WTC11 (cell line): ENCODE data around the gene ANTXR2. TPM values are rescaled to one million over a fixed set of nuclear protein-coding genes. Genes with fewer than 3 reads are reported as not detected.
A peak's percentile ranks its signal among the peaks of the same experiment; 100 is the strongest.

Experiments used
- ATAC-seq: fragments of 200-7000 bp; cut with Tn5 transposase; 2 replicates; pipeline ENCODE4 v1.10.0; 2021; ENCODE audit warnings: mild to moderate bottlenecking, moderate library complexity
- CTCF ChIA-PET: fragments of 300-600 bp; sonication (Branson Sonifier 250); formaldehyde crosslinking; loops from one replicate; lab custom pipeline; 2021; ENCODE audit warnings: antibody characterized with exemption; lab: Charles Lee
- POLR2A ChIA-PET: fragments of 350-600 bp; sonication (Branson Sonifier 250); formaldehyde crosslinking; loops from one replicate; lab custom pipeline; 2021; ENCODE audit warnings: antibody characterized with exemption; lab: Charles Lee
- DNase-seq: peaks from one replicate; pipeline ENCODE4 v3.0.0; 2021; ENCODE audit warnings: low spot score
- H3K27ac Mint-ChIP-seq: 2 replicates; pipeline ENCODE4 v1.8.0; 2021; ENCODE audit warnings: mixed read lengths
- H3K27me3 Mint-ChIP-seq: 2 replicates; pipeline ENCODE4 v1.8.0; 2021; ENCODE audit warnings: low read depth, mild to moderate bottlenecking, moderate library complexity, mixed read lengths
- H3K36me3 Mint-ChIP-seq: 2 replicates; pipeline ENCODE4 v1.8.0; 2021; ENCODE audit warnings: mixed read lengths
- H3K4me1 Mint-ChIP-seq: 2 replicates; pipeline ENCODE4 v1.8.0; 2022; ENCODE audit warnings: mixed read lengths
- H3K4me3 Mint-ChIP-seq: 2 replicates; pipeline ENCODE4 v1.8.0; 2021; ENCODE audit warnings: mild to moderate bottlenecking, moderate library complexity, mixed read lengths
- H3K9me3 Mint-ChIP-seq: 2 replicates; pipeline ENCODE4 v1.8.0; 2021; ENCODE audit warnings: mixed read lengths
- E2F1 ChIP-seq: sonication (generic); formaldehyde crosslinking; IDR thresholded peaks from 2 replicates; pipeline ENCODE4 v1.8.0; 2022; ENCODE audit warnings: mild to moderate bottlenecking, missing genetic modification reagents
- ELF4 ChIP-seq: sonication (generic); formaldehyde crosslinking; IDR thresholded peaks from 2 replicates; pipeline ENCODE4 v1.8.1; 2022; ENCODE audit warnings: low read depth, mild to moderate bottlenecking, moderate library complexity, missing genetic modification reagents
- ETV6 ChIP-seq: sonication (generic); formaldehyde crosslinking; IDR thresholded peaks from 2 replicates; pipeline ENCODE4 v1.8.1; 2022; ENCODE audit warnings: mild to moderate bottlenecking, missing genetic modification reagents
- HMGA2 ChIP-seq: fragments of 250-450 bp; sonication (Bioruptor Pico); IDR thresholded peaks from 2 replicates; pipeline ENCODE4 v1.4.0; 2021; ENCODE audit warnings: mild to moderate bottlenecking, moderate library complexity
- IRF2 ChIP-seq: sonication (generic); formaldehyde crosslinking; IDR thresholded peaks from 2 replicates; pipeline ENCODE4 v1.8.0; 2022; ENCODE audit warnings: low read depth, missing genetic modification reagents, borderline replicate concordance
- JUN ChIP-seq: sonication (generic); formaldehyde crosslinking; IDR thresholded peaks from 2 replicates; pipeline ENCODE4 v1.8.0; 2023; ENCODE audit warnings: mild to moderate bottlenecking, missing genetic modification reagents
- MLX ChIP-seq: sonication (generic); formaldehyde crosslinking; IDR thresholded peaks from 2 replicates; pipeline ENCODE4 v1.8.1; 2023; ENCODE audit warnings: mild to moderate bottlenecking, missing genetic modification reagents, moderate library complexity
- MXD4 ChIP-seq: fragments of 250-450 bp; sonication (Bioruptor Pico); IDR thresholded peaks from 2 replicates; pipeline ENCODE4 v1.8.0; 2021; ENCODE audit warnings: mild to moderate bottlenecking, moderate library complexity, borderline replicate concordance
- NFYB ChIP-seq: sonication (generic); formaldehyde crosslinking; conservative IDR thresholded peaks from 2 replicates; pipeline ENCODE4 v1.8.0; 2022; ENCODE audit warnings: low read depth, missing genetic modification reagents
- NR3C1 ChIP-seq: sonication (generic); formaldehyde crosslinking; conservative IDR thresholded peaks from 2 replicates; pipeline ENCODE4 v1.8.1; 2023; ENCODE audit warnings: low read depth, mild to moderate bottlenecking, missing genetic modification reagents
- PREB ChIP-seq: sonication (generic); formaldehyde crosslinking; IDR thresholded peaks from 2 replicates; pipeline ENCODE4 v1.8.1; 2022; ENCODE audit warnings: mild to moderate bottlenecking, missing genetic modification reagents, moderate library complexity, borderline replicate concordance
- PRRX2 ChIP-seq: fragments of 250-450 bp; sonication (Bioruptor Pico); IDR thresholded peaks from 2 replicates; pipeline ENCODE4 v1.8.0; 2021; ENCODE audit warnings: mild to moderate bottlenecking
- SOX15 ChIP-seq: fragments of 250-450 bp; sonication (Bioruptor Pico); IDR thresholded peaks from 2 replicates; pipeline ENCODE4 v1.9.0; 2021; ENCODE audit warnings: mild to moderate bottlenecking
- TEAD4 ChIP-seq: sonication (generic); formaldehyde crosslinking; IDR thresholded peaks from 2 replicates; pipeline ENCODE4 v1.8.0; 2022; ENCODE audit warnings: mild to moderate bottlenecking, missing genetic modification reagents
- USF1 ChIP-seq: sonication (generic); formaldehyde crosslinking; IDR thresholded peaks from 2 replicates; pipeline ENCODE4 v1.8.0; 2022; ENCODE audit warnings: mild to moderate bottlenecking, missing genetic modification reagents
- ZNF138 ChIP-seq: sonication (generic); formaldehyde crosslinking; conservative IDR thresholded peaks from 2 replicates; pipeline ENCODE4 v1.8.1; 2022; ENCODE audit warnings: mild to moderate bottlenecking, moderate library complexity, missing genetic modification reagents
- ZNF232 ChIP-seq: sonication (generic); formaldehyde crosslinking; IDR thresholded peaks from 2 replicates; pipeline ENCODE4 v1.8.0; 2022; ENCODE audit warnings: mild to moderate bottlenecking, missing genetic modification reagents
- ZNF281 ChIP-seq: sonication (generic); formaldehyde crosslinking; IDR thresholded peaks from 2 replicates; pipeline ENCODE4 v1.8.0; 2023; ENCODE audit warnings: mild to moderate bottlenecking, missing genetic modification reagents
- total RNA-seq: library from RNA; stranded (reverse); gene quantifications from 3 replicates; pipeline ENCODE4 v1.2.3, GENCODE V29; 2021
- TF ChIP-seq, protein P1 (sequence below): sonication (generic); formaldehyde crosslinking; IDR thresholded peaks from 2 replicates; pipeline ENCODE4 v1.8.1; 2022; ENCODE audit warnings: low read depth, mild to moderate bottlenecking, moderate library complexity, missing genetic modification reagents, borderline replicate concordance
- TF ChIP-seq, protein P2 (sequence below): sonication (generic); formaldehyde crosslinking; IDR thresholded peaks from 2 replicates; pipeline ENCODE4 v1.8.0; 2023; ENCODE audit warnings: missing genetic modification reagents, mild to moderate bottlenecking, borderline replicate concordance
- TF ChIP-seq, protein P3 (sequence below): sonication (generic); formaldehyde crosslinking; IDR thresholded peaks from 2 replicates; pipeline ENCODE4 v1.8.1; 2023; ENCODE audit warnings: mild to moderate bottlenecking, missing genetic modification reagents

Gene ANTXR2
- total RNA-seq, 1 experiment from 2014 or later = 9.9 TPM

DNA sequence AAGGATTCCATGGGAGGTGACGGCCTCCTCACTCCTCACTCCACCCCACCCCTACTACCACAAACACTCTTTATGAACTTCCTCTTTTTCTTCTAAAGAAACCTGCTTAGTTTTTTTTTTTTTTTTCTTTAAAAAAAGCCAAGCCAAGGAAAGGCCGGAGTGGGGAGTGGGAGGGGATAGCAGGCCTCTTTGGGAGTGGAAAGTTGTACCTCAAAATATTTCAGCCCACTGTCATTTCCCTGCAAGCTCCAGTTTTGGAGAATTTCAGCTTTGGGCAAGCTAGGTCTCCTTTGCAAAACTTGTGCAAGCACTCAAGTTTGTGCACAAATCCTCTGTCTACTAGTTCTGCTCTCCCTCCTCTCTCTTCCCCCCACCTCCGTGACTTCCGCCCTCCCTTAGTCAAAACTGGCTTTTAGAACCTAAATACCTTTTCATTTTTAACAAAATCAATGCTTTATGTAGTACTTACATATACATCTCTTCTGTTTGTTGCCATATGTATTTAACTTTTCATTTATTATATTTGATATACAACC lies 512 bp upstream of the ANTXR2 start (continued):
- TF ChIP-seq ZNF281 = no peak
- no peak for TF ChIP-seq MLX
- no peak for TF ChIP-seq TEAD4
- no peak for TF ChIP-seq JUN (CRISPR knock-in tag)
- TF ChIP-seq NFYB = no peak
- TF ChIP-seq ZNF138 (CRISPR knock-in tag) = no peak

GRCh38 chr4:80072228-80072743 lies 743 bp downstream of the ANTXR2 start:
- Mint-ChIP-seq H3K4me3 (peak overlapping the region; percentile 95), H3K27me3 (peaks cover 36% of the 10 kb centered on the region), H3K9me3 (peaks cover 11% of the 10 kb centered on the region), H3K4me1 (peaks cover 23% of the 10 kb centered on the region), H3K27ac (no peak overlapping the region), H3K36me3 (peaks cover 6% of the 10 kb centered on the region; the same call in 1 of the 2 replicates)
- CTCF ChIA-PET = interaction anchor here (1.0 to 2.1 kb wide), 6 partner anchors 23 to 155 kb away, joined by 3 to 13 read pairs (median 4); no protein-coding TSS in a partner anchor
- POLR2A ChIA-PET = interaction anchor here (1.3 to 1.5 kb wide), 2 partner anchors 12 to 17 kb away, joined by 4 read pairs; no protein-coding TSS in a partner anchor
- DNase-seq = peak; percentile 53
- peak; percentile 32 for ATAC-seq
- TF ChIP-seq JUN (CRISPR knock-in tag) (no peak), NR3C1 (CRISPR knock-in tag) (no peak), E2F1 (CRISPR knock-in tag) (no peak), TEAD4 (no peak), PRRX2 (CRISPR knock-in tag) (no peak), ZNF232 (0 out of 2 replicates have a peak, but pooled peaks have one; percentile 50), NFYB (no peak), ELF4 (no peak), MXD4 (no peak), HMGA2 (CRISPR knock-in tag) (no peak), PREB (CRISPR knock-in tag) (no peak), ETV6 (CRISPR knock-in tag) (0 out of 2 replicates have a peak, but pooled peaks have one; percentile 10), USF1 (CRISPR knock-in tag) (no peak), SOX15 (CRISPR knock-in tag) (no peak), IRF2 (CRISPR knock-in tag) (no peak)
- TF ChIP-seq, protein P1, sequence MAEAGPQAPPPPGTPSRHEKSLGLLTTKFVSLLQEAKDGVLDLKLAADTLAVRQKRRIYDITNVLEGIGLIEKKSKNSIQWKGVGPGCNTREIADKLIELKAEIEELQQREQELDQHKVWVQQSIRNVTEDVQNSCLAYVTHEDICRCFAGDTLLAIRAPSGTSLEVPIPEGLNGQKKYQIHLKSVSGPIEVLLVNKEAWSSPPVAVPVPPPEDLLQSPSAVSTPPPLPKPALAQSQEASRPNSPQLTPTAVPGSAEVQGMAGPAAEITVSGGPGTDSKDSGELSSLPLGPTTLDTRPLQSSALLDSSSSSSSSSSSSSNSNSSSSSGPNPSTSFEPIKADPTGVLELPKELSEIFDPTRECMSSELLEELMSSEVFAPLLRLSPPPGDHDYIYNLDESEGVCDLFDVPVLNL = no peak
- TF ChIP-seq, protein P2, sequence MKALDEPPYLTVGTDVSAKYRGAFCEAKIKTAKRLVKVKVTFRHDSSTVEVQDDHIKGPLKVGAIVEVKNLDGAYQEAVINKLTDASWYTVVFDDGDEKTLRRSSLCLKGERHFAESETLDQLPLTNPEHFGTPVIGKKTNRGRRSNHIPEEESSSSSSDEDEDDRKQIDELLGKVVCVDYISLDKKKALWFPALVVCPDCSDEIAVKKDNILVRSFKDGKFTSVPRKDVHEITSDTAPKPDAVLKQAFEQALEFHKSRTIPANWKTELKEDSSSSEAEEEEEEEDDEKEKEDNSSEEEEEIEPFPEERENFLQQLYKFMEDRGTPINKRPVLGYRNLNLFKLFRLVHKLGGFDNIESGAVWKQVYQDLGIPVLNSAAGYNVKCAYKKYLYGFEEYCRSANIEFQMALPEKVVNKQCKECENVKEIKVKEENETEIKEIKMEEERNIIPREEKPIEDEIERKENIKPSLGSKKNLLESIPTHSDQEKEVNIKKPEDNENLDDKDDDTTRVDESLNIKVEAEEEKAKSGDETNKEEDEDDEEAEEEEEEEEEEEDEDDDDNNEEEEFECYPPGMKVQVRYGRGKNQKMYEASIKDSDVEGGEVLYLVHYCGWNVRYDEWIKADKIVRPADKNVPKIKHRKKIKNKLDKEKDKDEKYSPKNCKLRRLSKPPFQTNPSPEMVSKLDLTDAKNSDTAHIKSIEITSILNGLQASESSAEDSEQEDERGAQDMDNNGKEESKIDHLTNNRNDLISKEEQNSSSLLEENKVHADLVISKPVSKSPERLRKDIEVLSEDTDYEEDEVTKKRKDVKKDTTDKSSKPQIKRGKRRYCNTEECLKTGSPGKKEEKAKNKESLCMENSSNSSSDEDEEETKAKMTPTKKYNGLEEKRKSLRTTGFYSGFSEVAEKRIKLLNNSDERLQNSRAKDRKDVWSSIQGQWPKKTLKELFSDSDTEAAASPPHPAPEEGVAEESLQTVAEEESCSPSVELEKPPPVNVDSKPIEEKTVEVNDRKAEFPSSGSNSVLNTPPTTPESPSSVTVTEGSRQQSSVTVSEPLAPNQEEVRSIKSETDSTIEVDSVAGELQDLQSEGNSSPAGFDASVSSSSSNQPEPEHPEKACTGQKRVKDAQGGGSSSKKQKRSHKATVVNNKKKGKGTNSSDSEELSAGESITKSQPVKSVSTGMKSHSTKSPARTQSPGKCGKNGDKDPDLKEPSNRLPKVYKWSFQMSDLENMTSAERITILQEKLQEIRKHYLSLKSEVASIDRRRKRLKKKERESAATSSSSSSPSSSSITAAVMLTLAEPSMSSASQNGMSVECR = 0 out of 2 replicates have a peak, but pooled peaks have one; percentile 59
- TF ChIP-seq, protein P3, sequence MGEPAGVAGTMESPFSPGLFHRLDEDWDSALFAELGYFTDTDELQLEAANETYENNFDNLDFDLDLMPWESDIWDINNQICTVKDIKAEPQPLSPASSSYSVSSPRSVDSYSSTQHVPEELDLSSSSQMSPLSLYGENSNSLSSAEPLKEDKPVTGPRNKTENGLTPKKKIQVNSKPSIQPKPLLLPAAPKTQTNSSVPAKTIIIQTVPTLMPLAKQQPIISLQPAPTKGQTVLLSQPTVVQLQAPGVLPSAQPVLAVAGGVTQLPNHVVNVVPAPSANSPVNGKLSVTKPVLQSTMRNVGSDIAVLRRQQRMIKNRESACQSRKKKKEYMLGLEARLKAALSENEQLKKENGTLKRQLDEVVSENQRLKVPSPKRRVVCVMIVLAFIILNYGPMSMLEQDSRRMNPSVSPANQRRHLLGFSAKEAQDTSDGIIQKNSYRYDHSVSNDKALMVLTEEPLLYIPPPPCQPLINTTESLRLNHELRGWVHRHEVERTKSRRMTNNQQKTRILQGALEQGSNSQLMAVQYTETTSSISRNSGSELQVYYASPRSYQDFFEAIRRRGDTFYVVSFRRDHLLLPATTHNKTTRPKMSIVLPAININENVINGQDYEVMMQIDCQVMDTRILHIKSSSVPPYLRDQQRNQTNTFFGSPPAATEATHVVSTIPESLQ (CRISPR knock-in tag) = no peak
